DND-41 (cell line): Measurements from ENCODE around the gene WDPCP.

Experiments used
- ATAC-seq: fragments of 200-7000 bp; cut with Tn5 transposase; 3 replicates; pipeline ENCODE4 v1.9.1; 2021; ENCODE audit warnings: low read depth; ENCODE audit not compliant: insufficient read depth
- DNase-seq: peaks from one replicate; pipeline ENCODE4 v3.0.0-alpha.2; 2020
- H2AFZ ChIP-seq: 2 replicates; pipeline ENCODE4 v1.6.0; 2012; ENCODE audit warnings: low read depth, low read length
- H3K27ac ChIP-seq: 2 replicates; pipeline ENCODE4 v1.5.1; 2012; ENCODE audit warnings: low read length, inconsistent platforms
- H3K27me3 ChIP-seq: fragments of 200-600 bp; sonication (generic); 2 replicates; pipeline ENCODE4 v1.6.0; 2012; ENCODE audit warnings: low read length, mild to moderate bottlenecking, inconsistent platforms; ENCODE audit not compliant: insufficient read depth, poor library complexity
- H3K36me3 ChIP-seq: 2 replicates; pipeline ENCODE4 v1.5.1; 2012; ENCODE audit warnings: low read length, inconsistent platforms; ENCODE audit not compliant: insufficient read depth
- H3K4me1 ChIP-seq: 2 replicates; pipeline ENCODE4 v1.5.1; 2012; ENCODE audit warnings: mild to moderate bottlenecking, low read length; ENCODE audit not compliant: insufficient read depth
- H3K4me2 ChIP-seq: 2 replicates; pipeline ENCODE4 v1.6.0; 2012; ENCODE audit warnings: mild to moderate bottlenecking, moderate library complexity, low read length, inconsistent platforms; ENCODE audit not compliant: insufficient read depth
- H3K4me3 ChIP-seq, 2 experiments: fragments of 200-600 bp in 1 of 2; shearing (Covaris generic) in 1 of 2; 2 replicates each; pipeline ENCODE4 v1.5.1; 2012 to 2016; ENCODE audit warnings: inconsistent platforms in 2 of 2, low read length in 2 of 2, mild to moderate bottlenecking in 2 of 2, low read depth in 1 of 2, moderate library complexity in 1 of 2
- H3K79me2 ChIP-seq: 2 replicates; pipeline ENCODE4 v1.6.0; 2012; ENCODE audit warnings: low read length, inconsistent platforms; ENCODE audit not compliant: insufficient read depth
- H3K9ac ChIP-seq: 2 replicates; pipeline ENCODE4 v1.6.0; 2012; ENCODE audit warnings: low read depth, mild to moderate bottlenecking, inconsistent platforms, low read length, moderate library complexity
- H3K9me3 ChIP-seq: 2 replicates; pipeline ENCODE4 v1.5.1; 2012; ENCODE audit warnings: low read length, moderate library complexity, mild to moderate bottlenecking, inconsistent platforms; ENCODE audit not compliant: insufficient read depth, severe bottlenecking
- H4K20me1 ChIP-seq: 2 replicates; pipeline ENCODE4 v1.6.0; 2012; ENCODE audit warnings: low read length; ENCODE audit not compliant: insufficient read depth
- CTCF ChIP-seq: IDR thresholded peaks from 2 replicates; pipeline ENCODE4 v1.5.1; 2012; ENCODE audit warnings: borderline replicate concordance, low read length, moderate library complexity, mild to moderate bottlenecking; ENCODE audit not compliant: poor library complexity, severe bottlenecking; ENCODE audit errors: extremely low read depth
- EZH2 ChIP-seq: IDR thresholded peaks from 3 replicates; pipeline ENCODE4 v1.6.1; 2012; ENCODE audit warnings: borderline replicate concordance, low read depth, mild to moderate bottlenecking, moderate library complexity, low read length, inconsistent platforms; ENCODE audit not compliant: severe bottlenecking

The WDPCP gene

GRCh38 chr2:63538390-63538789, 49.9 kb downstream of the WDPCP start:
- Histone ChIP-seq H3K27ac (no peak overlapping the region), H3K36me3 (no peaks in the 10 kb centered on the region), H3K9ac (no peak overlapping the region), H2AFZ (no peak overlapping the region), H4K20me1 (no peaks in the 10 kb centered on the region), H3K4me2 (no peak overlapping the region), H3K79me2 (peaks cover 4% of the 10 kb centered on the region; the same call in 1 of the 2 replicates), H3K27me3 (no peaks in the 10 kb centered on the region), H3K4me3 (no peak overlapping the region), H3K9me3 (no peaks in the 10 kb centered on the region), H3K4me1 (no peaks in the 10 kb centered on the region)
- TF ChIP-seq CTCF = no peak
- no peak for TF ChIP-seq EZH2
- DNase-seq = no peak
- no peak for ATAC-seq

GRCh38 chr2:63537306-63537705, 51.0 kb downstream of the WDPCP start:
- Histone ChIP-seq H3K36me3 (no peaks in the 10 kb centered on the region), H3K79me2 (peaks cover 2% of the 10 kb centered on the region; the same call in 1 of the 2 replicates), H2AFZ (no peak overlapping the region), H3K27ac (no peak overlapping the region), H3K4me1 (no peaks in the 10 kb centered on the region), H3K27me3 (no peaks in the 10 kb centered on the region), H3K4me3 (no peak overlapping the region), H4K20me1 (no peaks in the 10 kb centered on the region), H3K9ac (no peak overlapping the region), H3K4me2 (no peak overlapping the region), H3K9me3 (no peaks in the 10 kb centered on the region)
- no peak for TF ChIP-seq EZH2
- no peak for DNase-seq
- no peak for ATAC-seq

GRCh38 chr2:63530704-63531279, 57.5 kb downstream of the WDPCP start:
- no peaks in the 10 kb centered on the region for H3K4me1 ChIP-seq
- H2AFZ ChIP-seq = no peak overlapping the region
- peaks cover 10% of the 10 kb centered on the region for H3K9me3 ChIP-seq
- DNase-seq (no peak), ATAC-seq (no peak)
- no peak overlapping the region for H3K4me3 ChIP-seq
- no peaks in the 10 kb centered on the region for H4K20me1 ChIP-seq
- peaks cover 5% of the 10 kb centered on the region for H3K36me3 ChIP-seq
- H3K9ac ChIP-seq = no peak overlapping the region
- no peaks in the 10 kb centered on the region for H3K79me2 ChIP-seq
- no peaks in the 10 kb centered on the region for H3K27me3 ChIP-seq
- TF ChIP-seq CTCF = no peak
- no peak for TF ChIP-seq EZH2
- H3K4me2 ChIP-seq = no peak overlapping the region
- no peak overlapping the region for H3K27ac ChIP-seq

- H3K4me3 ChIP-seq = no peak overlapping the region
- H3K9me3 ChIP-seq = peaks cover 25% of the 10 kb centered on the region
- H2AFZ ChIP-seq = no peak overlapping the region
- H3K27me3 ChIP-seq = no peaks in the 10 kb centered on the region
- TF ChIP-seq EZH2 (no peak), CTCF (no peak)
- no peaks in the 10 kb centered on the region for H4K20me1 ChIP-seq
- DNase-seq (no peak), ATAC-seq (no peak)
- H3K4me1 ChIP-seq = no peaks in the 10 kb centered on the region
- H3K9ac ChIP-seq = no peak overlapping the region
- no peak overlapping the region for H3K4me2 ChIP-seq
- H3K36me3 ChIP-seq = peaks cover 5% of the 10 kb centered on the region
- H3K79me2 ChIP-seq = no peaks in the 10 kb centered on the region
- no peak overlapping the region for H3K27ac ChIP-seq
Measured at GRCh38 chr2:63525905-63526304, 62.4 kb downstream of the WDPCP start.
